WERI-Rb-1 (cell line): ENCODE results near the gene AOPEP.
A peak's percentile ranks its signal among the peaks of the same experiment; 100 is the strongest.

Experiments
- DNase-seq: peaks from one replicate; pipeline ENCODE4 v3.0.0-alpha.2; 2020
- H3K27ac ChIP-seq: fragments of 250-450 bp; sonication (Bioruptor Pico); 2 replicates; pipeline ENCODE4 v1.5.1; 2020; ENCODE audit warnings: mild to moderate bottlenecking, moderate library complexity
- H3K27me3 ChIP-seq: fragments of 250-450 bp; sonication (Bioruptor Pico); 2 replicates; pipeline ENCODE4 v1.5.1; 2021; ENCODE audit warnings: mild to moderate bottlenecking, low read depth, moderate library complexity; ENCODE audit not compliant: insufficient read depth, severe bottlenecking
- H3K36me3 ChIP-seq: fragments of 250-450 bp; sonication (Bioruptor Pico); 2 replicates; pipeline ENCODE4 v1.5.1; 2020; ENCODE audit warnings: mild to moderate bottlenecking, moderate library complexity
- H3K4me3 ChIP-seq: 2 replicates; pipeline ENCODE4 v1.5.1; 2011; ENCODE audit warnings: low read depth, mild to moderate bottlenecking, control low read depth, low read length
- H3K9me3 ChIP-seq: fragments of 250-450 bp; sonication (Bioruptor Pico); 2 replicates; pipeline ENCODE4 v1.5.1; 2021; ENCODE audit warnings: mild to moderate bottlenecking, moderate library complexity; ENCODE audit not compliant: severe bottlenecking
- CTCF ChIP-seq: IDR thresholded peaks from 2 replicates; pipeline ENCODE4 v1.5.1; 2011; ENCODE audit warnings: low read depth, mild to moderate bottlenecking, control low read depth, inconsistent platforms, low read length

Gene AOPEP

GRCh38 chr9:94980947-94981722 lies 254.6 kb downstream of the AOPEP start:
- Histone ChIP-seq H3K4me3 (no peak overlapping the region), H3K27ac (no peak overlapping the region), H3K9me3 (no peaks in the 10 kb centered on the region), H3K36me3 (no peaks in the 10 kb centered on the region), H3K27me3 (no peaks in the 10 kb centered on the region)
- DNase-seq = peak; percentile 35
- no peak for TF ChIP-seq CTCF

GRCh38 chr9:94981723-94982090 lies 255.2 kb downstream of the AOPEP start:
- Histone ChIP-seq H3K4me3 (no peak overlapping the region), H3K36me3 (no peaks in the 10 kb centered on the region), H3K9me3 (no peaks in the 10 kb centered on the region), H3K27me3 (no peaks in the 10 kb centered on the region), H3K27ac (no peak overlapping the region)
- no peak for DNase-seq
- no peak for TF ChIP-seq CTCF

- Histone ChIP-seq H3K9me3 (no peaks in the 10 kb centered on the region), H3K27ac (no peak overlapping the region), H3K36me3 (no peaks in the 10 kb centered on the region), H3K4me3 (no peak overlapping the region), H3K27me3 (no peaks in the 10 kb centered on the region)
- no peak for TF ChIP-seq CTCF
- no peak for DNase-seq
Measured at GRCh38 chr9:94982211-94982610, 255.7 kb downstream of the AOPEP start.

GRCh38 chr9:94983552-94983951 lies 257.1 kb downstream of the AOPEP start:
- Histone ChIP-seq H3K27ac (no peak overlapping the region), H3K27me3 (no peaks in the 10 kb centered on the region), H3K9me3 (no peaks in the 10 kb centered on the region), H3K4me3 (no peak overlapping the region), H3K36me3 (no peaks in the 10 kb centered on the region)
- TF ChIP-seq CTCF = no peak
- DNase-seq = no peak

- Histone ChIP-seq H3K4me3 (no peak overlapping the region), H3K27me3 (no peaks in the 10 kb centered on the region), H3K9me3 (no peaks in the 10 kb centered on the region), H3K36me3 (no peaks in the 10 kb centered on the region), H3K27ac (no peak overlapping the region)
- DNase-seq = no peak
- no peak for TF ChIP-seq CTCF
Measured at GRCh38 chr9:94984891-94985476, 258.5 kb downstream of the AOPEP start.
